GM23338 (cell line): Measurements from ENCODE around the gene PHF20.
"Not testable (repeated sequence)": the region's sequence is repeated elsewhere in the genome, so short reads cannot be mapped to it uniquely, and the experiment has no call there.

Experiments used
- CREB1 ChIP-seq: fragments of 250-450 bp; sonication (Bioruptor Pico); IDR thresholded peaks from 2 replicates; pipeline ENCODE4 v1.5.0; 2020; ENCODE audit warnings: low read depth, mild to moderate bottlenecking, moderate library complexity
- ETS1 ChIP-seq: IDR thresholded peaks from 2 replicates; pipeline ENCODE4 v1.6.1; 2016; ENCODE audit warnings: antibody characterized with exemption
- EZH2 ChIP-seq: fragments of 200-600 bp; sonication (generic); IDR thresholded peaks from one replicate; pipeline ENCODE4 v1.8.0; 2017; ENCODE audit warnings: antibody characterized with exemption, mild to moderate bottlenecking, low read depth; ENCODE audit not compliant: unreplicated experiment
- EZH2phosphoT487 ChIP-seq: fragments of 200-600 bp; sonication (generic); IDR thresholded peaks from one replicate; pipeline ENCODE4 v1.8.1; 2018; ENCODE audit warnings: antibody characterized with exemption; ENCODE audit not compliant: unreplicated experiment
- NANOG ChIP-seq: IDR thresholded peaks from 2 replicates; pipeline ENCODE4 v1.6.1; 2016; ENCODE audit warnings: antibody characterized with exemption, borderline replicate concordance
- POLR2AphosphoS5 ChIP-seq: IDR thresholded peaks from 2 replicates; pipeline ENCODE4 v1.6.1; 2016; ENCODE audit warnings: antibody characterized with exemption, low read depth
- REST ChIP-seq: IDR thresholded peaks from one replicate; pipeline ENCODE4 v1.6.1; 2018; ENCODE audit warnings: antibody characterized with exemption; ENCODE audit not compliant: unreplicated experiment
- ZNF331 ChIP-seq: fragments of 250-450 bp; sonication (Bioruptor Pico); IDR thresholded peaks from 2 replicates; pipeline ENCODE4 v1.5.0; 2020; ENCODE audit warnings: low read depth, mild to moderate bottlenecking, moderate library complexity
- TF ChIP-seq, protein P1 (sequence below), 2 experiments: fragments of 200-600 bp in 1 of 2; sonication (generic) in 1 of 2; conservative IDR thresholded peaks; 2 replicates each; pipeline versions ENCODE4 v1.5.1 to v1.6.1; 2016 to 2017; ENCODE audit warnings: antibody characterized with exemption in 2 of 2, low read depth in 2 of 2, mild to moderate bottlenecking in 2 of 2, moderate library complexity in 1 of 2

DNA sequence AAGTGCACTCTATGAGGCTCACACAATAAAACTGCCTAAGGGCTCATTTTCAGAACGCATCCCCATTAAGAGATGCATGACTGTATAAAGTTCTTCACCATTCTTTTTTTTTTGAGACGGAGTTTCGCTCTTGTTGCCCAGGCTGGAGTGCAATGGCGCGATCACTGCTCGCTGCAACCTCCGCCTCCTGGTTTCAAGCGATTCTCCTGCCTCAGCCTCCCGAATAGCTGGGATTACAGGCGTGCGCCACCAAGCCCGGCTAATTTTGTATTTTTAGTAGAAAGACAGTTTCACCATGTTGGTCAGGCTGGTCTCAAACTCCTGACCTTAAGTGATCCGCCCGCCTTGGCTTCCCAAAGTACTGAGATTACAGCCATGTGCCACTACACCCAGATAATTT, 180.3 kb downstream of the PHF20 start:
- TF ChIP-seq, protein P1, sequence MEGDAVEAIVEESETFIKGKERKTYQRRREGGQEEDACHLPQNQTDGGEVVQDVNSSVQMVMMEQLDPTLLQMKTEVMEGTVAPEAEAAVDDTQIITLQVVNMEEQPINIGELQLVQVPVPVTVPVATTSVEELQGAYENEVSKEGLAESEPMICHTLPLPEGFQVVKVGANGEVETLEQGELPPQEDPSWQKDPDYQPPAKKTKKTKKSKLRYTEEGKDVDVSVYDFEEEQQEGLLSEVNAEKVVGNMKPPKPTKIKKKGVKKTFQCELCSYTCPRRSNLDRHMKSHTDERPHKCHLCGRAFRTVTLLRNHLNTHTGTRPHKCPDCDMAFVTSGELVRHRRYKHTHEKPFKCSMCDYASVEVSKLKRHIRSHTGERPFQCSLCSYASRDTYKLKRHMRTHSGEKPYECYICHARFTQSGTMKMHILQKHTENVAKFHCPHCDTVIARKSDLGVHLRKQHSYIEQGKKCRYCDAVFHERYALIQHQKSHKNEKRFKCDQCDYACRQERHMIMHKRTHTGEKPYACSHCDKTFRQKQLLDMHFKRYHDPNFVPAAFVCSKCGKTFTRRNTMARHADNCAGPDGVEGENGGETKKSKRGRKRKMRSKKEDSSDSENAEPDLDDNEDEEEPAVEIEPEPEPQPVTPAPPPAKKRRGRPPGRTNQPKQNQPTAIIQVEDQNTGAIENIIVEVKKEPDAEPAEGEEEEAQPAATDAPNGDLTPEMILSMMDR (conservative IDR thresholded peaks at IDR 0.05; ENCODE audit: low read depth in 2 of 2), result not testable (repeated sequence)
- not testable (repeated sequence) for TF ChIP-seq EZH2; CREB1 (CRISPR knock-in tag); EZH2phosphoT487; NANOG; POLR2AphosphoS5; ETS1; REST; ZNF331
